ENCODE measurements around the gene DNMT3A. TPM values are rescaled to one million over a fixed set of nuclear protein-coding genes. Genes with fewer than 3 reads are reported as not detected.

Gene DNMT3A
- total and polyA plus RNA-seq, 10 donors, result 9.0 to 64.6 (median 33.2) TPM

GRCh38 chr2:25331686-25332365 lies 9.9 kb downstream of the DNMT3A start:
- no peaks in the 10 kb centered on the region for H3K27me3 ChIP-seq (replicated peaks in 1 of 7)
- DNase-seq, result peak; percentile 59
- intact Hi-C loops (cut with DNase I; ENCODE audit: low total_unique reads), result no loop called here
- H3K36me3 ChIP-seq, result peaks cover 0 to 14% (median 6%) of the 10 kb centered on the region in 6 donors
- TF ChIP-seq, protein P1, sequence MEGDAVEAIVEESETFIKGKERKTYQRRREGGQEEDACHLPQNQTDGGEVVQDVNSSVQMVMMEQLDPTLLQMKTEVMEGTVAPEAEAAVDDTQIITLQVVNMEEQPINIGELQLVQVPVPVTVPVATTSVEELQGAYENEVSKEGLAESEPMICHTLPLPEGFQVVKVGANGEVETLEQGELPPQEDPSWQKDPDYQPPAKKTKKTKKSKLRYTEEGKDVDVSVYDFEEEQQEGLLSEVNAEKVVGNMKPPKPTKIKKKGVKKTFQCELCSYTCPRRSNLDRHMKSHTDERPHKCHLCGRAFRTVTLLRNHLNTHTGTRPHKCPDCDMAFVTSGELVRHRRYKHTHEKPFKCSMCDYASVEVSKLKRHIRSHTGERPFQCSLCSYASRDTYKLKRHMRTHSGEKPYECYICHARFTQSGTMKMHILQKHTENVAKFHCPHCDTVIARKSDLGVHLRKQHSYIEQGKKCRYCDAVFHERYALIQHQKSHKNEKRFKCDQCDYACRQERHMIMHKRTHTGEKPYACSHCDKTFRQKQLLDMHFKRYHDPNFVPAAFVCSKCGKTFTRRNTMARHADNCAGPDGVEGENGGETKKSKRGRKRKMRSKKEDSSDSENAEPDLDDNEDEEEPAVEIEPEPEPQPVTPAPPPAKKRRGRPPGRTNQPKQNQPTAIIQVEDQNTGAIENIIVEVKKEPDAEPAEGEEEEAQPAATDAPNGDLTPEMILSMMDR (IDR thresholded peaks at IDR 0.05 in 8 of 11, conservative IDR thresholded peaks at IDR 0.05 in 3 of 11), result no peak
- no peak for TF ChIP-seq POLR2A (IDR thresholded peaks at IDR 0.05)
- H3K4me3 ChIP-seq, result no peak overlapping the region
- H3K27ac ChIP-seq, result no peak overlapping the region
- H3K9me3 ChIP-seq, result peaks cover 1 to 10% (median 7%) of the 10 kb centered on the region in 8 donors
- H3K4me1 ChIP-seq, result peaks cover 9 to 72% (median 41%) of the 10 kb centered on the region in 6 donors
- 84 to 89% (median 86%) methylated on average over 22 to 23 of the region's 23 CpGs for WGBS, 5 donors

- 81 to 94% (median 87%) methylated on average over 4 of the region's 4 CpGs for WGBS, 5 donors
- Histone ChIP-seq H3K36me3 (peaks cover 0 to 21% (median 12%) of the 10 kb centered on the region in 6 donors), H3K9me3 (peaks cover 6 to 17% (median 15%) of the 10 kb centered on the region in 8 donors), H3K27me3 (replicated peaks in 1 of 7) (no peaks in the 10 kb centered on the region), H3K4me3 (no peak overlapping the region), H3K4me1 (peaks cover 9 to 63% (median 34%) of the 10 kb centered on the region in 6 donors), H3K27ac (no peak overlapping the region)
- intact Hi-C loops (cut with DNase I; ENCODE audit: low total_unique reads), result no loop called here
- TF ChIP-seq, protein P1 (IDR thresholded peaks at IDR 0.05 in 8 of 11, conservative IDR thresholded peaks at IDR 0.05 in 3 of 11), result no peak
- no peak for TF ChIP-seq POLR2AphosphoS5 (IDR thresholded peaks at IDR 0.05)
- TF ChIP-seq POLR2A (IDR thresholded peaks at IDR 0.05), result no peak
- DNase-seq, result peak; percentile 17
Observed at GRCh38 chr2:25330937-25331336, 10.8 kb downstream of the DNMT3A start.

- Histone ChIP-seq H3K27ac (no peak overlapping the region), H3K9me3 (peaks cover 6 to 17% (median 15%) of the 10 kb centered on the region in 8 donors), H3K4me1 (peaks cover 9 to 60% (median 28%) of the 10 kb centered on the region in 6 donors), H3K27me3 (replicated peaks in 1 of 7) (no peaks in the 10 kb centered on the region), H3K4me3 (no peak overlapping the region), H3K36me3 (peaks cover 0 to 21% (median 12%) of the 10 kb centered on the region in 6 donors)
- DNase-seq, result peak; percentile 52
- 72 to 89% (median 83%) methylated on average over 9 to 10 of the region's 10 CpGs for WGBS, 5 donors
- intact Hi-C loops (cut with DNase I; ENCODE audit: low total_unique reads), result no loop called here
- peak in 1 of 3 donors; percentile 12 for TF ChIP-seq POLR2AphosphoS5 (IDR thresholded peaks at IDR 0.05)
- TF ChIP-seq, protein P1 (IDR thresholded peaks at IDR 0.05 in 8 of 11, conservative IDR thresholded peaks at IDR 0.05 in 3 of 11), result no peak
- no peak for TF ChIP-seq POLR2A (IDR thresholded peaks at IDR 0.05)
Observed at GRCh38 chr2:25330273-25330672, 11.5 kb downstream of the DNMT3A start.
